ENCODE results near the gene C3. TPM values are rescaled to one million over a fixed set of nuclear protein-coding genes. Genes with fewer than 3 reads are reported as not detected.

C3 gene
- total and polyA plus RNA-seq, 2 experiments from 2014 or later, result 556 to 563 TPM

DNA sequence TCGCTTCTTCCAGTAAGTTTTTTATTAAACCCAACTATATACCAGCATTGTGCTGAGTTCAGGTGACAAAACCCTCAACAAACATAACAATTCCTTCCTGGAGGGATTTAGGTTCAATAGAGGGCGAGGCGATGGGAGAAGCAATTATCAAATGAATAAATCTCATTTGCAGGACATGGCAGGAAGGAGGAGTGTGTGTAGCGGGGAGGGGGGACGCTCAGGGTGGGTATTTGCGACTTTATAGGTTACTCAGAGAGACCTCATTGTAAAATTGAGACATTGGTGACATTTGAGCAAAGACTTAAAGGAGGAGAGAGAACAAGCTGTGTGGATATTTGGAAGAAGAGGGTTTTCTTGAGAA lies 3.9 kb downstream of the C3 start:
- H4K20me1 ChIP-seq (ENCODE audit: insufficient read depth, poor library complexity, severe bottlenecking), result no peaks in the 10 kb centered on the region
- TF ChIP-seq EZH2phosphoT487 (IDR thresholded peaks at IDR 0.05; ENCODE audit: low read depth, severe bottlenecking, unreplicated experiment) (no peak), EZH2 (IDR thresholded peaks at IDR 0.05; ENCODE audit: borderline replicate concordance) (no peak)
- TF ChIP-seq, protein P1, sequence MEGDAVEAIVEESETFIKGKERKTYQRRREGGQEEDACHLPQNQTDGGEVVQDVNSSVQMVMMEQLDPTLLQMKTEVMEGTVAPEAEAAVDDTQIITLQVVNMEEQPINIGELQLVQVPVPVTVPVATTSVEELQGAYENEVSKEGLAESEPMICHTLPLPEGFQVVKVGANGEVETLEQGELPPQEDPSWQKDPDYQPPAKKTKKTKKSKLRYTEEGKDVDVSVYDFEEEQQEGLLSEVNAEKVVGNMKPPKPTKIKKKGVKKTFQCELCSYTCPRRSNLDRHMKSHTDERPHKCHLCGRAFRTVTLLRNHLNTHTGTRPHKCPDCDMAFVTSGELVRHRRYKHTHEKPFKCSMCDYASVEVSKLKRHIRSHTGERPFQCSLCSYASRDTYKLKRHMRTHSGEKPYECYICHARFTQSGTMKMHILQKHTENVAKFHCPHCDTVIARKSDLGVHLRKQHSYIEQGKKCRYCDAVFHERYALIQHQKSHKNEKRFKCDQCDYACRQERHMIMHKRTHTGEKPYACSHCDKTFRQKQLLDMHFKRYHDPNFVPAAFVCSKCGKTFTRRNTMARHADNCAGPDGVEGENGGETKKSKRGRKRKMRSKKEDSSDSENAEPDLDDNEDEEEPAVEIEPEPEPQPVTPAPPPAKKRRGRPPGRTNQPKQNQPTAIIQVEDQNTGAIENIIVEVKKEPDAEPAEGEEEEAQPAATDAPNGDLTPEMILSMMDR (IDR thresholded peaks at IDR 0.05; ENCODE audit: poor library complexity), result no peak
- H3K27ac ChIP-seq, result no peak overlapping the region
- no peaks in the 10 kb centered on the region for H3K79me2 ChIP-seq
- H3K36me3 ChIP-seq (replicated peaks; ENCODE audit: insufficient read depth, low read depth), result no peaks in the 10 kb centered on the region
- no peak for DNase-seq (ENCODE audit: low spot score)
- peaks cover 7% of the 10 kb centered on the region for H3K4me1 ChIP-seq (ENCODE audit: insufficient read depth)
- 70% methylated on average over 6 of the region's 6 CpGs for WGBS (ENCODE audit: low lambda C conversion rate, missing lambda C conversion rate)
- H3K4me3 ChIP-seq, result no peak overlapping the region
- H3K9me3 ChIP-seq (ENCODE audit: low read depth), result no peaks in the 10 kb centered on the region
- H3K9me2 ChIP-seq (replicated peaks; ENCODE audit: insufficient read depth), result no peaks in the 10 kb centered on the region
- peaks cover 2% of the 10 kb centered on the region for H3K27me3 ChIP-seq
- no peak overlapping the region for H2AFZ ChIP-seq
- H3K4me2 ChIP-seq, result no peak overlapping the region

DNA sequence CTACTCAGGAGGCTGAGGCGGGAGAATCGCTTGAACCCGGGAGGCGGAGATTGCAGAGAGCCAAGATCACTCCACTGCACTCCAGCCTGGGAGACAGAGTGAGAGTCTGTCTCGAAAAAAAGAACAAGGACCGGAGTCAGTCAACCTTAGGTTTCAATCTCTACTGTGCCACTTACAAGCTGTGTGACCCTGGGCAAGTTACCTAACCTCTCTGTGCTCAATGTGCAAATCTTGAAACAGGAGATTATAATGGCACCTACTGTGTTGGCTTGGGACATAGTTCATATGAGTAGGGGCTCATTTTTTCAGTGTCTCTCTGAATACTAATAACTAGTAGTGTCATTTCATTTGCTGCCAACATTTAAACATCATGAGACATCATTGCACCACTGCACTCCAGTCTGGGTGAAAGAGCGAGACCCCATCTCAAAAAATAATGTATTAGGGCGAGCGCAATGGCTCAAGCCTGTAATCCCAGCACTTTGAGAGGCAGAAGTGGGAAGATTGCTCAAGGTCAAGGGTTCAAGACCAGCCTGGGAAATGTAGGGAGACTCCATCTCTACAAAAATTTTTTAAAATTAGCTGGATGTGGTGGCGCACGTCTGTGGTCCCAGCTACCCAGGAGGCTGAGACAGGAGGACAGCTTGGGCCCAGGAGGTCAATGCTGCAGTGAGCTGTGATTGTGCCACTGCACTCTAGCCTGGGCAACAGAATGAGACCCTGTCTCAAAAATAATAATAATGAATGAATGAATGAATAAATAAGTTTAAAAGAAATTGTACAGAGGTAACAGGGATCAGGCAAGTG lies 5.5 kb downstream of the C3 start:
- H3K4me3 ChIP-seq, result no peak overlapping the region

DNA sequence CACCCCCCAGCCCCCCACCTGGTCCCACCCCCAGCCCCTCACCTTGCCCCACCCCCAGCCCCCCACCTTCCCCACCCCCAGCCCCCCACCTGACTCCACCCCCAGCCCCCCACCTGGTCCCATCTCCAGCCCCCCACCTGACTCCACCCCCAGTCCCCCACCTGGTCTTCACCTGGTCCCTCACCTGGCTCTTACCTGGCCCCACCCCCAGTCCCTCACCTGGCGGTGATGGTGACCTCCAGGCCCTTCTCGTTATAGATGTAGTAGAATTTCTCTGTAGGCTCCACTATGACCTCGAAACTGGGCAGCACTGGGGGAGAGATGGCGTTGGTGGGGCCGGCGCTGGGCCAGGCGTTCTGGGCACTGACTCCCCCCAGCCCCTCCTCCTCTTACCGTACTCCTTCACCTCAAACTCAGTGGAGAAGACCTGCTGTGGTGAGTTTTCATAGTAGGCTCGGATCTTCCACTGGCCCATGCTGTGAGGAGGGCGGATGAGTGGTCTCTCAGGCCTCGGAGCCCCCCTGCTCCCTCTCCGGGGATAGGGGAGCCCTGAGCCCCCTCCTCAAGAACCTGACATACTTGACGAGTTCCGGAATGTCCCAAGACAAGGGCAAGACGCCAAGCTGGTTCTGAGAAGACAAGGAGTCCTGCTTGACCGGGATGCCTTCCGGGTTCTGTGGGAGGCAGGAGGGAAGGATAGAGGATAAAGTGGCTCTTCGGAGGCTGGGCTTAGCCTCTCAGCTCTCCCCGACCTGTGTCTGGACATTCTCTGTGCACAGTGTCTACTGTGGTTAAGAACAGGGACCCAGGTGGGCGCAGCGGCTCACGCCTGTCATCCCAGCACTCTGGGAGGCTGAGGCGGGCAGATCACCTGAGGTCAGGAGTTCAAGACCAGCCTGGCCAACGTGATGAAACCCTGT lies 6.4 kb downstream of the C3 start:
- DNase-seq (ENCODE audit: low spot score), result no peak
- no peaks in the 10 kb centered on the region for H3K79me2 ChIP-seq
- no peak overlapping the region for H3K4me2 ChIP-seq
- H3K9me2 ChIP-seq (replicated peaks; ENCODE audit: insufficient read depth), result no peaks in the 10 kb centered on the region
- H3K4me3 ChIP-seq, result no peak overlapping the region
- H3K27me3 ChIP-seq, result peaks cover 23% of the 10 kb centered on the region
- H3K9me3 ChIP-seq (ENCODE audit: low read depth), result no peaks in the 10 kb centered on the region
- H3K36me3 ChIP-seq (replicated peaks; ENCODE audit: insufficient read depth, low read depth), result no peaks in the 10 kb centered on the region
- no peaks in the 10 kb centered on the region for H4K20me1 ChIP-seq (ENCODE audit: insufficient read depth, poor library complexity, severe bottlenecking)
- H3K27ac ChIP-seq, result no peak overlapping the region
- 83% methylated on average over 24 of the region's 24 CpGs for WGBS (ENCODE audit: low lambda C conversion rate, missing lambda C conversion rate)
- no peak overlapping the region for H2AFZ ChIP-seq
- TF ChIP-seq, protein P1 (IDR thresholded peaks at IDR 0.05; ENCODE audit: poor library complexity), result no peak
- TF ChIP-seq EZH2 (IDR thresholded peaks at IDR 0.05; ENCODE audit: borderline replicate concordance), result no peak
- TF ChIP-seq EZH2phosphoT487 (IDR thresholded peaks at IDR 0.05; ENCODE audit: low read depth, severe bottlenecking, unreplicated experiment), result no peak
- no peaks in the 10 kb centered on the region for H3K4me1 ChIP-seq (ENCODE audit: insufficient read depth)

More for the DNA sequence above, 5.5 kb downstream of the C3 start:
- Histone ChIP-seq H4K20me1 (ENCODE audit: insufficient read depth, poor library complexity, severe bottlenecking) (no peaks in the 10 kb centered on the region), H3K9me3 (ENCODE audit: low read depth) (no peaks in the 10 kb centered on the region), H3K4me2 (no peak overlapping the region), H3K79me2 (no peaks in the 10 kb centered on the region), H3K27ac (no peak overlapping the region), H3K9me2 (replicated peaks; ENCODE audit: insufficient read depth) (no peaks in the 10 kb centered on the region), H3K4me1 (ENCODE audit: insufficient read depth) (no peaks in the 10 kb centered on the region), H3K27me3 (peaks cover 16% of the 10 kb centered on the region), H3K36me3 (replicated peaks; ENCODE audit: insufficient read depth, low read depth) (no peaks in the 10 kb centered on the region), H2AFZ (no peak overlapping the region)
- no peak for DNase-seq (ENCODE audit: low spot score)
- WGBS (ENCODE audit: low lambda C conversion rate, missing lambda C conversion rate), result 94% methylated on average over 11 of the region's 11 CpGs
- TF ChIP-seq EZH2 (IDR thresholded peaks at IDR 0.05; ENCODE audit: borderline replicate concordance) (no peak), EZH2phosphoT487 (IDR thresholded peaks at IDR 0.05; ENCODE audit: low read depth, severe bottlenecking, unreplicated experiment) (no peak)
- TF ChIP-seq, protein P1 (IDR thresholded peaks at IDR 0.05; ENCODE audit: poor library complexity), result no peak

Data from hepatocyte (in vitro differentiated cells).